Measurements from ENCODE around the gene UQCRC2.
"Not testable (repeated sequence)": the region's sequence is repeated elsewhere in the genome, so short reads cannot be mapped to it uniquely, and the experiment has no call there.

Gene UQCRC2

GRCh38 chr16:22008215-22009059, 55.3 kb downstream of the UQCRC2 start:
- in situ Hi-C loops (cut with HindIII; ENCODE audit: low sequenced_read_pairs), result no loop called here

DNA sequence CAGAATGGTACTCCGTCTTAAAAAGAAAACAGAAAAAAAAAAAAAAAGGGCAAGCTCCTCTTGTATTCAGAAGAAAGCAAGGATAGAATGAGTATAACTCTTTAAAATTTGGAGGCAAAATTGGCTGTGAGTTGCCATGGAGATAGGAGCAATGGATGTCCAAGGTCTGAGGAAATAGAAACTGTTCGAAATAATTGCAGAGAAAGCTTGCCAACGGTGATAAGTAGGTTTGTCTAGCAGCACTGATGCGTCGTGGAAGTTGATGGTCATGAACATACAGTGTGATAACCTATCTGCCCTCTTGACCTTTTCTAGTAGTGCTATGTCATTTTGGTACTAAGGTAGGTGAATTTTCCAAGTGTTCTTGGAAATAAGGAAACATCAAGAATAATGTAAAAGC, 57.7 kb downstream of the UQCRC2 start:
- in situ Hi-C loops (cut with HindIII; ENCODE audit: low sequenced_read_pairs), result no loop called here

DNA sequence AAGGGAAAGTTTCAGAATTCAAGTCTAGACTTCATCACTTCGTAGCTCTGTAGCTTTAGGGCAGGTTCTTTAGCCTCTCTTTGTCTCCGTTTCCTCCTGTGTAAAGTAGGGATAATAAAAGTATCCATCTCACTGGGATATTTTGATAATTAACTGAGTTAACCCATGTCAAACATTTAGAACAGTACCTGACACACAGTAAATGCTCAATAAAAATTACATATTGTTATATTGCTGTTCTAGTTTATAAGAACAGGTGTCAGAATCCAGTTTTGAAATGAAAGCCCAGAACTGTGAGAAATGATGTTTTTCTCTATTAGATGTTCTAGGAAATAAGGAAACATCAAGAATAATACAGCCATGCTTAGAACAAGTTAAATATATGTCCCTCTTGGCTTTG, 59.1 kb downstream of the UQCRC2 start:
- in situ Hi-C loops (cut with HindIII; ENCODE audit: low sequenced_read_pairs), result no loop called here

GRCh38 chr16:22013486-22013885, 60.3 kb downstream of the UQCRC2 start:
- in situ Hi-C loops (cut with HindIII; ENCODE audit: low sequenced_read_pairs), result no loop called here

- in situ Hi-C loops (cut with HindIII; ENCODE audit: low sequenced_read_pairs), result no loop called here
Measured at GRCh38 chr16:22014271-22014873, 61.2 kb downstream of the UQCRC2 start.

- in situ Hi-C loops (cut with HindIII; ENCODE audit: low sequenced_read_pairs), result no loop called here
Measured at GRCh38 chr16:22016927-22017326, 63.8 kb downstream of the UQCRC2 start.

DNA sequence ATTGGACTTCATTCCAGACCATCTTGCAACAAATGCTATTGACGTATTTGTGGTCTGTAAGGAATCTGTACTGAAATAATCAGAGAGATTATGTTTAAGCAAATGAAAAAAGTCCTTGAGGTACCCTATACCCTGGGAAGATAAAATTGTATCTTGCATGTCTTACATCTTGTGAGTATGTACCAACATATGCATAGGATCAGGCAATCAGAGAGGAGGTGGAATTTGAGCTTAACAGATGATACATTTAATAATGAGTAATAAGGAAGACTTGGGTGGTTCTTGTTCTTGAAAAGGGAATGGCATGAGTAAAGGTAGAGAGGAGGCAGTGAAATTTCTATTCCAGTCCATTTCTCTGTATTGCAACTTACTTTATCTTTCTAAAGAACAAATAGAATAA, 65.4 kb downstream of the UQCRC2 start:
- in situ Hi-C loops (cut with HindIII; ENCODE audit: low sequenced_read_pairs), result no loop called here

DNA sequence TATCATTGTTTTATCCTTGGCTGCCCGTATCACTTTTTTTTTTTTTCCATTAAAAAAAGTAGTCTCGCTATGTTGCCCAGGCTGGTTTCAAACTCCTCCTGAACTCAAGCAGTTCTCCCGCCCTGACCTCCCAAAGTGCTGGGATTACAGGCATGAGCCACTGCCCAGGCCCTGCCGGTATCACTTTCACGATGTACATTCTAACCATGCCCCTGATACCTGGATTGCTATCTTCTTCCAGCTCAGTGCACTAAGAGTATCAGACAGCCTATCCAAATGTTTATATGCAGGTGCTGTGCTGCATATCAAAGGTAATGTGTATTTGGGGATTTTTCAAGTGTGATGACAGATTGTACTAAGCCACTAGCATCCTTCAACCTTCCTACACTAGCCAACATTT, 69.0 kb downstream of the UQCRC2 start:
- in situ Hi-C loops (cut with HindIII; ENCODE audit: low sequenced_read_pairs), result no loop called here

- in situ Hi-C loops (cut with HindIII; ENCODE audit: low sequenced_read_pairs), result no loop called here
Measured at GRCh38 chr16:22023505-22023904, 70.3 kb downstream of the UQCRC2 start.

- in situ Hi-C loops (cut with HindIII; ENCODE audit: low sequenced_read_pairs), result not testable (repeated sequence)
Measured at GRCh38 chr16:22024785-22025184, 71.6 kb downstream of the UQCRC2 start.

- in situ Hi-C loops (cut with HindIII; ENCODE audit: low sequenced_read_pairs), result no loop called here
Measured at GRCh38 chr16:22027633-22028032, 74.5 kb downstream of the UQCRC2 start.

GRCh38 chr16:22029632-22030031, 76.5 kb downstream of the UQCRC2 start:
- in situ Hi-C loops (cut with HindIII; ENCODE audit: low sequenced_read_pairs), result no loop called here

DNA sequence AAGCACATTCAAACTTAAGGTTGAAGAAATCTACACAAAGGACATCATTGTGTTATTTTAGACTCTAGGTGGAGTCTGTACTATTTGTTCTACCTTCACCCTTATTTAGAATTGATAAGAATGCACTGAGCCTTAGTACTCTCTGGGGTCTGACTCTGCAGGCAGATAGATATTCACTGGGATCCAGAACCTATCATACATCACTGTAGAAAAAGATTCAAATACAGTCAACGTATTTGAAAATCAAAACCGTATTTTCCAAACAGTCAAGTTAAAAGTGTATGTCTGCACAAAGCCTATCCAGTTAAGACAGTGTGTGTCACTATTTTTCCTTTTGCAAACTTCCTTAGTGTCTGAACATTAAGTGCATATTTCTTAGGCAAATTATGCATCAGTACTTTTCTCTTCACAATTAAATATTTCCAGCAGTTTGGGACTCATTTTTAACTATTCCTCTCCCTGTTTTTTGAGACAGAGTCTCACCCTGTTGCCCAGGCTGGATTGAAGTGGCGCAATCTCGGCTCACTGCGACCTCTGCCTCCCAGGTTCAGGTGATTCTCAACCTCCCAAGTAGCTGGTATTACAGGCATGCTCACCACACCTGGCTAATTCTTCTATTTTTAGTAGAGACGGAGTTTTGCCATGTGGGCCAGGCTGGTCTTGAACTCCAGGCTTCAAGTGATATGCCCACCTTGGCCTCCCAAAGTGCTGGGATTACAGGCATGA, 77.1 kb downstream of the UQCRC2 start:
- in situ Hi-C loops (cut with HindIII; ENCODE audit: low sequenced_read_pairs), result no loop called here

DNA sequence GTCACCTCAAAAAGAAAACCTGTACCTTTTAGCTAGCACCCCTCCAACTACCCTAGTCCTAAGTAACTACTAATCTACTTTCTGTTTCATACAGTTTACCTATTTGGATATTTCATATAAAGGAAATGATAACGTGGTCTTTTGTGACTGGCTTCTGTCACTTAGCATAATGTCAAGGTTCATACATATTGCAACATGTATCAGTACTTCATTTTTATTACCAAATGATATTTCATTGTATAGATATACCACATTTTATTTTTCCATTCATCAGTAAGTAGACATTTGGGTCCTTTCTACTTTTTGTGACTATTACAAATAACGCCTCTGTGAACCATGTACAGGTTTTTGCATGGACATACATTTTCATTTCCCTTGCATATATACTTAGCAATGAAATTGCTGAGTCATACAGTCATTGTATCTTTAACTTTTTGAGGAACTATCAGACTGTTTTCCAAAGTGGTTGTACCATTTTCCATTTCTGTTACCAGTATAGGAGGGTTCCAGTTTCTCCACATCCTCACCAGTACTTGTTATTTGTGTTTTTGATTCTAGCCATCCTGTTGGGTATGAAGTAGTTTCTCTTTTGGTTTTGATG, 78.4 kb downstream of the UQCRC2 start:
- in situ Hi-C loops (cut with HindIII; ENCODE audit: low sequenced_read_pairs), result no loop called here

Data from DLD1 (cell line).